SU-DHL-6 (cell line): ENCODE measurements around the gene POU6F2.

ENCODE experiments used
- CTCF ChIP-seq: fragments of 200-600 bp; sonication (generic); IDR thresholded peaks from one replicate; pipeline ENCODE4 v1.5.1; 2017; ENCODE audit warnings: antibody characterized with exemption, mild to moderate bottlenecking, low read length, moderate library complexity; ENCODE audit not compliant: insufficient read depth, poor library complexity, severe bottlenecking
- EZH2phosphoT487 ChIP-seq: fragments of 200-600 bp; sonication (generic), shearing (Covaris generic); conservative IDR thresholded peaks from 2 replicates; pipeline ENCODE4 v1.6.1; 2018; ENCODE audit warnings: mild to moderate bottlenecking, antibody characterized with exemption, low read length, moderate library complexity, mixed read lengths

- TF ChIP-seq CTCF (no peak), EZH2phosphoT487 (no peak)
Observed at GRCh38 chr7:39349452-39350123, 371.9 kb downstream of the POU6F2 start.
